H9 (cell line): Measurements from ENCODE around the gene IGSF10. TPM values are rescaled to one million over a fixed set of nuclear protein-coding genes. Genes with fewer than 3 reads are reported as not detected.

ENCODE experiments used
- DNase-seq: peaks from one replicate; pipeline ENCODE4 v3.0.0-alpha.2; 2017
- H2AFZ ChIP-seq: one replicate; pipeline ENCODE4 v1.6.1; 2013; ENCODE audit warnings: mild to moderate bottlenecking, low read length, control low read depth, moderate library complexity
- H2AK5ac ChIP-seq: 2 replicates; pipeline ENCODE4 v1.6.1; 2013; ENCODE audit warnings: low read length, control low read depth, mixed read lengths; ENCODE audit not compliant: insufficient read length
- H2BK120ac ChIP-seq: one replicate; pipeline ENCODE4 v1.6.1; 2013; ENCODE audit warnings: low read depth, mild to moderate bottlenecking, low read length, control low read depth, inconsistent platforms; ENCODE audit not compliant: poor library complexity, severe bottlenecking
- H2BK12ac ChIP-seq: 2 replicates; pipeline ENCODE4 v1.6.1; 2013; ENCODE audit warnings: low read length, control low read depth, mixed read lengths, low read depth; ENCODE audit not compliant: insufficient read length
- H2BK15ac ChIP-seq: 2 replicates; pipeline ENCODE4 v1.6.1; 2013; ENCODE audit warnings: low read depth, low read length, control low read depth
- H2BK20ac ChIP-seq: one replicate; pipeline ENCODE4 v1.6.1; 2013; ENCODE audit warnings: low read depth, mild to moderate bottlenecking, low read length, control low read depth, inconsistent platforms; ENCODE audit not compliant: poor library complexity, severe bottlenecking
- H2BK5ac ChIP-seq: 2 replicates; pipeline ENCODE4 v1.6.1; 2013; ENCODE audit warnings: low read length, control low read depth, mixed read lengths; ENCODE audit not compliant: insufficient read length
- H3K14ac ChIP-seq: 2 replicates; pipeline ENCODE4 v1.6.1; 2013; ENCODE audit warnings: low read length, control low read depth; ENCODE audit not compliant: insufficient read depth
- H3K18ac ChIP-seq: 2 replicates; pipeline ENCODE4 v1.6.1; 2013; ENCODE audit warnings: low read depth, mild to moderate bottlenecking, mixed read lengths, low read length, control low read depth; ENCODE audit not compliant: insufficient read length
- H3K23ac ChIP-seq: 2 replicates; pipeline ENCODE4 v1.6.1; 2013; ENCODE audit warnings: low read length, control low read depth, mixed read lengths, low read depth; ENCODE audit not compliant: insufficient read length
- H3K23me2 ChIP-seq: 2 replicates; pipeline ENCODE4 v1.6.1; 2013; ENCODE audit warnings: low read depth, mild to moderate bottlenecking, mixed read lengths, low read length, control low read depth; ENCODE audit not compliant: insufficient read length, poor library complexity, severe bottlenecking
- H3K27ac ChIP-seq: 2 replicates; pipeline ENCODE4 v1.5.1; 2013; ENCODE audit warnings: low read length, control low read depth, mixed read lengths, low read depth; ENCODE audit not compliant: insufficient read length
- H3K27me3 ChIP-seq: 2 replicates; pipeline ENCODE4 v1.6.1; 2013; ENCODE audit warnings: low read length, control low read depth, inconsistent platforms; ENCODE audit not compliant: insufficient read depth
- H3K4ac ChIP-seq: 2 replicates; pipeline ENCODE4 v1.6.1; 2013; ENCODE audit warnings: low read depth, mild to moderate bottlenecking, control low read depth, inconsistent platforms, low read length, moderate library complexity
- H3K4me1 ChIP-seq: 2 replicates; pipeline ENCODE4 v1.6.1; 2013; ENCODE audit warnings: low read length, control low read depth, inconsistent platforms; ENCODE audit not compliant: insufficient read depth
- H3K4me2 ChIP-seq: 2 replicates; pipeline ENCODE4 v1.6.1; 2013; ENCODE audit warnings: low read length, control low read depth, mixed read lengths; ENCODE audit not compliant: insufficient read length, insufficient read depth
- H3K56ac ChIP-seq: 2 replicates; pipeline ENCODE4 v1.6.1; 2013; ENCODE audit warnings: low read depth, mild to moderate bottlenecking, mixed read lengths, low read length, control low read depth; ENCODE audit not compliant: insufficient read length
- H3K79me1 ChIP-seq: 2 replicates; pipeline ENCODE4 v1.6.1; 2013; ENCODE audit warnings: low read depth, mild to moderate bottlenecking, moderate library complexity, low read length, control low read depth, inconsistent platforms; ENCODE audit not compliant: insufficient read depth, poor library complexity, severe bottlenecking
- H3K79me2 ChIP-seq: 2 replicates; pipeline ENCODE4 v1.6.1; 2013; ENCODE audit warnings: low read length, control low read depth, inconsistent platforms; ENCODE audit not compliant: insufficient read depth
- H3K9ac ChIP-seq: 2 replicates; pipeline ENCODE4 v1.6.1; 2013; ENCODE audit warnings: low read length, control low read depth, mixed read lengths; ENCODE audit not compliant: insufficient read length; ENCODE audit errors: extremely low read depth
- H3K9me3 ChIP-seq: one replicate; pipeline ENCODE4 v1.6.1; 2013; ENCODE audit warnings: low read depth, low read length, inconsistent platforms; ENCODE audit not compliant: control insufficient read depth
- H3T11ph ChIP-seq: one replicate; pipeline ENCODE4 v1.6.1; 2013; ENCODE audit warnings: mild to moderate bottlenecking, low read length, control low read depth, inconsistent platforms
- H4K20me1 ChIP-seq: one replicate; pipeline ENCODE4 v1.6.1; 2013; ENCODE audit not compliant: control insufficient read depth, insufficient read length, insufficient read depth
- H4K5ac ChIP-seq: 2 replicates; pipeline ENCODE4 v1.6.1; 2013; ENCODE audit warnings: low read depth, mild to moderate bottlenecking, mixed read lengths, low read length, control low read depth; ENCODE audit not compliant: insufficient read length
- H4K8ac ChIP-seq: replicated peaks from 2 replicates; pipeline ENCODE4 v1.6.1; 2013; ENCODE audit warnings: low read length, control low read depth, mixed read lengths, low read depth; ENCODE audit not compliant: insufficient read length
- H4K91ac ChIP-seq: 2 replicates; pipeline ENCODE4 v1.6.1; 2013; ENCODE audit warnings: low read depth, mild to moderate bottlenecking, moderate library complexity, mixed read lengths, low read length, control low read depth; ENCODE audit not compliant: insufficient read length
- H3K27ac Mint-ChIP-seq, 3 experiments: 2 replicates in 2 of 3; 3 replicates in 1 of 3; pipeline ENCODE4 v1.8.0; 2020 to 2021; ENCODE audit warnings: mixed read lengths in 3 of 3, mild to moderate bottlenecking in 1 of 3, moderate library complexity in 1 of 3
- H3K27me3 Mint-ChIP-seq: 2 replicates; pipeline ENCODE4 v1.8.0; 2021; ENCODE audit warnings: low read depth, mild to moderate bottlenecking, moderate library complexity, mixed read lengths
- H3K36me3 Mint-ChIP-seq, 3 experiments: 2 replicates in 2 of 3; 3 replicates in 1 of 3; pipeline ENCODE4 v1.8.0; 2020 to 2021; ENCODE audit warnings: low read depth in 3 of 3, mixed read lengths in 3 of 3; ENCODE audit not compliant: insufficient read depth in 1 of 3
- H3K4me1 Mint-ChIP-seq, 2 experiments: 2 replicates each; pipeline ENCODE4 v1.8.0; 2020; ENCODE audit warnings: mixed read lengths in 2 of 2
- H3K4me3 Mint-ChIP-seq, 2 experiments: 2 replicates in 1 of 2; 3 replicates in 1 of 2; pipeline ENCODE4 v1.8.0; 2020 to 2021; ENCODE audit warnings: mild to moderate bottlenecking in 2 of 2, mixed read lengths in 2 of 2, moderate library complexity in 1 of 2
- H3K9me3 Mint-ChIP-seq, 2 experiments: 2 replicates in 1 of 2; 3 replicates in 1 of 2; pipeline ENCODE4 v1.8.0; 2020; ENCODE audit warnings: mild to moderate bottlenecking in 2 of 2, mixed read lengths in 2 of 2, moderate library complexity in 1 of 2
- CTCF ChIP-seq: fragments of 200-600 bp; sonication (generic); conservative IDR thresholded peaks from 3 replicates; pipeline ENCODE4 v1.8.0; 2021; ENCODE audit warnings: antibody characterized with exemption, mild to moderate bottlenecking
- WGBS: extraction: QIAGEN DNeasy Blood & Tissue Kit; methylation state at CpG from one replicate; pipeline ENCODE4 v1.1.7; 2013; ENCODE audit warnings: missing lambda C conversion rate, low lambda C conversion rate, mixed read lengths; ENCODE audit not compliant: insufficient read length; ENCODE audit errors: extremely low coverage; 5-methylcytosine and 5-hydroxymethylcytosine counted together
- total RNA-seq: library from RNA; stranded (reverse); gene quantifications from 2 replicates; pipeline ENCODE4 v1.2.1, GENCODE V29; 2021

IGSF10 gene
- total RNA-seq, 1 experiment from 2014 or later: 0.20 TPM

- Histone ChIP-seq H3K4ac (no peak overlapping the region), H3K79me1 (no peaks in the 10 kb centered on the region), H2BK20ac (no peak overlapping the region), H3K4me2 (no peak overlapping the region), H4K5ac (no peak overlapping the region), H3K14ac (no peak overlapping the region), H3K27ac (no peak overlapping the region), H2BK5ac (no peak overlapping the region), H3K23ac (no peak overlapping the region), H4K91ac (no peak overlapping the region), H2AFZ (no peak overlapping the region), H3K79me2 (no peaks in the 10 kb centered on the region), H3K4me1 (0 out of 2 replicates have a peak, but pooled peaks cover 3% of the 10 kb centered on the region), H4K20me1 (no peaks in the 10 kb centered on the region), H2BK12ac (no peak overlapping the region), H2BK120ac (no peak overlapping the region), H3T11ph (no peak overlapping the region), H3K9me3 (no peaks in the 10 kb centered on the region), H3K56ac (no peak overlapping the region), H2BK15ac (no peak overlapping the region), H2AK5ac (no peak overlapping the region), H3K9ac (no peak overlapping the region), H3K23me2 (no peaks in the 10 kb centered on the region), H3K27me3 (no peaks in the 10 kb centered on the region), H3K18ac (no peak overlapping the region), H4K8ac (no peak overlapping the region)
- Mint-ChIP-seq H3K27me3 (no peaks in the 10 kb centered on the region), H3K4me3 (no peak overlapping the region), H3K9me3 (no peaks in the 10 kb centered on the region), H3K27ac (no peak overlapping the region), H3K4me1 (peaks cover 14% of the 10 kb centered on the region in 2 experiments), H3K36me3 (no peaks in the 10 kb centered on the region)
- DNase-seq: no peak
- no CpG with 5 or more reads among the region's 3 CpGs for WGBS
- peak; percentile 81 for TF ChIP-seq CTCF
Observed at GRCh38 chr3:151439652-151440125, 21.2 kb downstream of the IGSF10 start.
